T follicular helper cell (primary cell): ENCODE data around the gene PSTPIP1.

Source experiments
- DNase-seq: peaks from one replicate; pipeline ENCODE4 v3.0.0-alpha.2; 2020; ENCODE audit warnings: low read depth

Gene PSTPIP1

DNA sequence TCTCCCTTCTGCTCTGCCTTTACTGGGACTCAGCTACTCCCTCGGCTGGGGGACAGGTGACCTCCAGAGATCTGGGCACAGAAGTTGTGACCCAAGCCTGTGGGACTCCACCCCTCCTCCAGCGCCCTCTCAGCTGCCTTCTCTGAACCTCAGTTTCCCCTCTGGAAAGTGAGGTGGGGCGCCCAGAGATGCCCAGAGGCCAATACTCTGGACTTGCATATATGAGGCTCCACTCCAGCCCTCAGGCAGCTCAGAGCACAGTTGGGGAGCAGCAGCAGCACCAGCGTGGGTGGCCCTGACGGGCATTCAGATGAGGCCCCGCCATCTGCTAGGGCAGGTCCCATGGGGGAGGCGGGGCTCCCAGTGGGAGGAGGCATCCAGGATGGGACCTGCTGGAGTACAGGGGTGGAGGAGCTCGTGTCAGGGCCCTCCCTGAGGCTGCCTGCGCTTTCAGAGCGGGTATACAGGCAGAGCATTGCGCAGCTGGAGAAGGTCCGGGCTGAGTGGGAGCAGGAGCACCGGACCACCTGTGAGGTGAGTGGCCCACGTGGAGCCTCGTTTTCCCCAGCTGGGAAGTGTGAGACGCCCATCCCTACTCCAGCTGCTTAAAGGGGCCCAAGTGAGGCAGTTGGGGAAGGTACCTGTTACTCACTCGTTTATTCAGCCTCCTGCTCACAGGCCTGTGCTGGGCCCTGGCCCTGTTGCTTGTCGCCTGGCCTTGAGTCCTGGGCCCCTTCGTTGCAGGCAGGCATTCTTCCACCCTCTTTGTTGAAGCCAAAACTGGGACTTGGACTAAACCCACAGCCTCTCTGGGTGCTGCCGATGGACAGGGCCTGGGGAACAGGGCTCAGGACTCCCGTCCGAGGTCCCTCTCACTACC, 35.4 kb downstream of the PSTPIP1 start:
- DNase-seq = no peak

DNA sequence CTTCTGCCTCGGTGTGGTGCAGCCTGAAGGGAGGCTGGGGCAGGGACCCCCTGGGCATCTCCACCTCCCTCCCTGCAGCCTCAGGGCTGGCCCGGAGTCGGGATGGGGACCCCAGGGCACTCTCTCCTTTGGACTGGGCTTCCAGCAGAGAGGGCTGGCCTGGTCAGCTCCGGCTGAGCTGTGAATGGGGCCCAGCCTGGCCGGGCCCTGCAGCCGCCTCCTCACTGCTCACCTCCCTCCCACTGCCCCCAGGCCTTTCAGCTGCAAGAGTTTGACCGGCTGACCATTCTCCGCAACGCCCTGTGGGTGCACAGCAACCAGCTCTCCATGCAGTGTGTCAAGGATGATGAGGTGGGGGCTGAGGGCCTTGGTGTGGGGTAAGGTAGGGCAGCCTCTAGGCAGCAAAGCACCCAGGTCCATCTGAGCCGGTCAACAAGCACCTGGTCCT, 36.0 kb downstream of the PSTPIP1 start:
- no peak for DNase-seq

DNA sequence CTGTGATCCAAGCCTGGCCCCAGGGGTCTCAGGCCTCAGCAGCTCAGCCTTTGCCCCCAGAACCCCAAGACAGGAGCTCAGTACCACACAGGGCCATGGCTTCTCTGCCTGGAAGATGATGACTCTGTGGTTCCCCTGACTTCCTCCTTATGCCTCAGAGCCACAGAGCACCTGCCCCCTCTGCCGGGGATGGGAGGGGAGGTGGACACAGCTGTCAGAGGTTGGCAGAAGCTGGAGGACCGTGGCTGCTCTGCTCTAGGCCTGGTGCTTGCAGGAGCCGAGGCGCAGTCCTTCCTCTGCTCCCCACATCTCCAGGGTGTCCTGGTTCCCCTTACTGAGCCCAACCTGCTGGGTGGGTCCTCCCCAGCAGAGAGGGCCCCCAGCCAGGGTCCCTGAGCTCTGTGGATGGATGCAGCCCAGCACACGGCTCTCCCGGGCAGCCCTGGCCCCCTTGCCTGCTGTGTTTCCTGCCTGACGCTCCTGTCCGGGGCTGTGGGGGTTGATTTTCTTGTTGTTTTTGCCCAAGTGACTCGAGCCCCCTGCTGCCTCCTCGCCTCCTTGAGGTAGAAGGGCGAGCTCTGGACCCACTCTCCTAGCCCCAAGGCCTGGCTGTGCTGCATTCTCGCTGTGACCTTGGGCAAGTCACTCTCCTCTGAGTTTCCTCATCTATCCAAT, 36.6 kb downstream of the PSTPIP1 start:
- DNase-seq = no peak

DNA sequence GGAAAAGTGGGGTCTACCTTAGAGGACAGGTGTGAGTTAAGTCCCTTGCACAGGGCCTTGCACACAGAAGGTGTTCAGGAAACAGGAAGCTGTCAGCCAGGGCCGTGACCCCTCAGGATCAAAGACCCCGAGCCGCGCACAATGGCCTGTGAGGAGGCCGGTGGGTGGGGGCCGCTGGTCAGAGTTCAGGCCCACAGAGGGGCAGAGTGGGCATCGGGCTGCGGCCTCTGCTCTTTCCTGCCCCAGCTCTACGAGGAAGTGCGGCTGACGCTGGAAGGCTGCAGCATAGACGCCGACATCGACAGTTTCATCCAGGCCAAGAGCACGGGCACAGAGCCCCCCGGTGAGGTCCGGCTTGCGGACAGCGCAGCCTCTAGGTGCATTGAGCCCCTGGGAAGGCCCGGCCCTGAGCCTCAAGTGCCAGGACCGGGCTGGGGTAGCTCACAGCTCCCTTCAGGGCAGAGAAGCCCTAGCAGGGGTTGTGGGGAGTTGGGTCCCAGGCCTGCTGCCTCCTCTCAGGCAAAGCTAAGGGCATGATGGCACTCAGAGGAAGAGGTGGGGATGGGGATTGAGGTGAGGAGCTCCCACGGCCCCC, 37.2 kb downstream of the PSTPIP1 start:
- no peak for DNase-seq

DNA sequence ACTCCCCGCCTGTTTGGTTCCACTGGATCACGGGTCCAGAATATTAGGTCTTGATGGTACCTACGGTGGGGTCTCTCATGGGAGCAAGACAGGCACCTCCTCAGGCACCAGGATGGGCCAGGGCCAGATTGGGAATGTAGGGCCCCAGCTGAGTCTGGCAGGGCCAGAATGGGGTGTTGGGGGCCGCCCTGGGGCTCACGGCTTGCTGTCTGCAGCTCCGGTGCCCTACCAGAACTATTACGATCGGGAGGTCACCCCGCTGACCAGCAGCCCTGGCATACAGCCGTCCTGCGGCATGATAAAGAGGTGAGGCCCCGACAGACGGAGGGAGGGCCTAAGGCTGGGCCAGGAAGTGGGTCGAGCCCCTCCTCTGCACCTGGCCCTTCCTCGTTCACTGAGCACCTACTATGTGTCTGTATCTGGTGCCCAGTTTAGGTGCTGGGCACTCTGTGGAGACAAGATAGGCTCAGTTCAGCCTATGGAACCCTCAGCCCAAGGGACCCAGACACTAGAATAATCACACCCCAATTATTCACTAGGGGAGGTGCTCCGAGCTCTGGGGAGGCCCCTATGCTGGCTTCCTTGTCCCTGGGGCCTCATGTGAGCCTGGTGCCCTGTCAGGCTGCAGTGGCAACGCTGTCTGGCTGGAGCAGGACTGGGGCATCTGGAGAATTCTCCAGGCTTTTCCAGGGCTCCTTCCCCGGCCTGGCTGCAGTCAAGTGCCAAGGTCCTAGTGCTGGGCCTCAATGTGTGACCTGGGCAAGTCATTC, 37.9 kb downstream of the PSTPIP1 start:
- DNase-seq = no peak

DNA sequence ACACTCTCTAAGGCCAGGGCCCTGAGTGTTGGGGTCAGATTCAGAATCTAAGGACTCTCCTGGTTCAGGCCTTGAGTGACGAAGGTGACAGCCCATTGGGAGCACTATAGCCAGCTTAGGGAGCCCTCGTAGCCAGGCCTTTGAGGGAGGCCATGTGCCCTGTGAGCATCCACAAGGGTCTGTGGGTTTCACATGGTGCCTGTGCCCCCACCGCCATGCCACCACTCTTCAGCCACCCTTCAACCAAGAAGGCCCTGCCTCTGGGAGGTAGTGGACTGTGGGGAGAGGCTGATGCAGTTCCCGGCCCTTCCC, 38.4 kb downstream of the PSTPIP1 start:
- no peak for DNase-seq

DNA sequence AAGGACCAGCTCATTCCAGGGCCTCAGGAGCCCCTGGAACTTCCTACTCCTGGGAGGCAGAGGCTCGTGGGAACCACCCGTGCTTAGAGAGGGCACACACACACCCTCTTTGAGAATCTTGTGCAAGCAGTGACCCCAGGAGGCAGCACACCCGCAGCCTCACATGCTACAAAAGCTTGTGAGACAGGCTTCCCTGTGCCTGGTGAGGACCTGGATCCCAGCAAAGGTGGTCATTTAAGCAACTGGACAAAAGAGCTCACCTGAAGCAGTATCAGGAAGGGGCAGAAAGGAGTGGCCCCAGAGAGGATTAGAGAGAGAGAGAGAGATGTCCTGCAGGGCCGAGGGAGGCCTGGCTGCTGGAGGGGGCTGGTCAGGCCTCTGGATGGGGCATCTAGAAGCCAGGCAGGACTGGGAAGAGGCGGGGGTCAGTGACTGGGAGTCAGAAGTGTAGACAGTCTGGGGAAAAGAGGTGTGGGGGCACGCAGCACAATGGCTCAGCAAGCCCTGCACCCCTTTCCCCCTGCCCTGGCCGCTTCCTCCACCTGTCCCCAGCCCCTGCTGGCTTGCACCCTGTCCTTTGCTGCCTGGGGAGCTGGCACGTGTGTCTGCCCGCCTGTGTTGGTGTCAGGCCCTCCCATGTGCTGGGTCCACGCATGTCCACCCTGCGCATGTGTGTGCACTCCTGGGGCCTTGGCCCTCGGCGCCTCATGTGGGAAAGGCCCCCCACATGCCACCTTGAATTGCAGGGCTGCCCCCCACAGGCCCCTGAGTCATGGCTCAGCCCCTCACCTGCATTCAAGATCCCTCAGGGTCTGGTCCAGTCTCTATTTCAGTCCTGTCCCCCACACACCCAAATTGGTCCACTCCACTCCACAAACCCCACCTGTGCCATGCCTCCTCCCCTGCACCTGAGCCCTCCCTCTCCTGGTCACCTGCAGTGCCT, 39.1 kb downstream of the PSTPIP1 start:
- no peak for DNase-seq

DNA sequence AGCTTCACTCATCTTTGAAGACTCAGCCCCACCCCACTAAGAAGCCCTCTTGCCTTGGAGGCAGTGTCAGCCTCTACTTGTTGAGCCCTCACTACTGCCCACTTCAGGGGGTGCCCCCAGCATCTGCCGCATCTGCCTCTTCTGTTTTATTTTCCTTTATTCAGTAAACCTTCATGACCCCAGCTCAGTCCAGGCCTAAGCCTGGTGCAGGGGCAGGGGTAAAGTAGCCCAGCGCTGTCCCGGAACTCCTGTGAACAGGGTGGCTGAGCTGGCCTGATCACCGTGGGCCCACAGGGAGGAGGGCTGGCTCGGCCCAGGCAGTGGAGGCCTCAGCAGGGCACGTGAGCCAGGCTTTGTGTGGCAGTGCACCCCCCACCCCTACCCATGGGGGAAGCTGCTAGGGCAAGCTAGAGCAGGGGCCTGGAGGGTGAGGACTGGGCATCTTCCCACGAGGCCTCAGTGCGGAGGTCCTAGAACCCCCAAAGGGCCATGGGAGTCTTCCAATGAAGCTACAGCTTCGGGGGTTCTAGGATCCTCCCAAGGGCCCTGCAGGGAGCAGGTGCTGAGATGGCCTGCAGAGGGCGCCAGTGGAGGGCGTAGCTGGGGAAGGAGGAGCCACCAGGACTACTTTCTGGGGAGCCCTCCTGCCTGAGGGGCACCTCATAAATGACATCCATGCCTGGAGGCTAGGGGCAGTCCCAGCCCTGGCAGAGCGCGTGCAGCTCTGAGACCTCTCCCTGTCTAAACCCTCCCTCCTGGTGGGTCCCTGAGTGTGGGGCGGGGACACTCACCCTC, 40.0 kb downstream of the PSTPIP1 start:
- no peak for DNase-seq

DNA sequence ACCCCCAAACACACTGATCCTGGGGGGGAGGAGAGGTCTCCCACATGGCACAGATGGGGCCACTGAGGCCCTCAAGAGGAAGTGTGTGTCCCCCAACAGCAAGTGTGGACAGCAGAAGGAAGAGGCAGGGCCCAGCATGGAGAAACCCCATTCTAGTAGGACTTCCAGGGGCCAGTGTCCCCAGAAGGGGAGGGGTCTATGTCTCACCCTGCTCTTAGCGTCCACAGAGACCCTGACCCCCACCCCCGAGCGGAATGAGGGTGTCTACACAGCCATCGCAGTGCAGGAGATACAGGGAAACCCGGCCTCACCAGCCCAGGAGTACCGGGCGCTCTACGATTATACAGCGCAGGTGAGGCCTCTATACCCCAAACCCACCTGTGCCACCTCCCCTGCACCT, 40.7 kb downstream of the PSTPIP1 start:
- DNase-seq = no peak

DNA sequence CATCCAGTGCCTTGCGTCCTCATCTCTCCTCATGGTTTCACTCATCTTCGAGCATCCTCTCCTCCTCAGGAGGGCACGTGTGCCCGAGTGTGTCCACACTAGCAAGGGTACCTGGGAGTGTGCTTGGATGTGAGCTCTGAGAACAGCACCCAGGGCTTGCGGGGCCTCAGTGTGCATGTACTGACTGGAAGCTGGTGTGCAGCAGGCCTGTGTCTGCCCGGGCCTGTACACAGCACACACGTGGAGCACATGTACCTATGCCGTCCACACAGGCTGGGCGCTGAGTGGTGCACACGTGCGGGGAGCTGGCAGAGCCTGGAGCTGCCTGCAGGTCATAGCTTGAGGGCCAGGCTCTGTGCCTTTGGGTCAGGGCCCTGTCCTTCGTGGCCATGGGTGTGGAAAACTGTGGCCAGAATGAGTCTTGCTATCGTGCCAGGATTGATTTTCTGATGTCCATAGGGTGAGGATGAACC, 41.1 kb downstream of the PSTPIP1 start:
- no peak for DNase-seq

DNA sequence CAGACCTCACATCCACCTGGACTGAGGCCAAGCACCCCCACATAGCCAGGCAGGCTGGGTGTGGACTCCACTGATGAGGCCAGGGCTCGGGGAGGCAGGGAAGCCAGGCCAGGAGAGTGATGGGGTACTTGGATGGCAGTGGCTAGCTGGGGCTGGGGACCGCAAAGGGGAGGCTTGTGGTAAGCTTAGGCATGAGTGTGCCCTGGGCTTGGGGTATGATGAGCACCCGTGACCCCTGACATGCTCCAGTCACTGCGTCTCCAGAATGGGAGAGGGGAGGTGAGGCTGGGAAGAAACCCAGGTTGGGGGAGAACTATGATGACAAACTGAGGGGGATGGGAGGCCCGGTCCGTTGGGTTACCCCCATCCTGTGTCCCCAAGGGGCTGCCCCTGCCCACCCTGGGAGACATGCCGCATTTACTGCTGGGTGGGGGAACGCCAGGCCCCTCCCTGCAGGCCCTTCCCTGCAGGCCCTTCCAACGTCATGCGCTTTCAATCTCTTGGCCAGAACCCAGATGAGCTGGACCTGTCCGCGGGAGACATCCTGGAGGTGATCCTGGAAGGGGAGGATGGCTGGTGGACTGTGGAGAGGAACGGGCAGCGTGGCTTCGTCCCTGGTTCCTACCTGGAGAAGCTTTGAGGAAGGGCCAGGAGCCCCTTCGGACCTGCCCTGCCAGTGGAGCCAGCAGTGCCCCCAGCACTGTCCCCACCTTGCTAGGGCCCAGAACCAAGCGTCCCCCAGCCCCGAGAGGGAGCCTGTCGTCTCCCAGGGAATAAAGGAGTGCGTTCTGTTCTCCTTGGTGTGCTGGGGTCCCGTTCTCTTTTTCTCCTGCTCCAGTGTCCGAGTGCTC, 41.8 kb downstream of the PSTPIP1 start:
- no peak for DNase-seq

DNA sequence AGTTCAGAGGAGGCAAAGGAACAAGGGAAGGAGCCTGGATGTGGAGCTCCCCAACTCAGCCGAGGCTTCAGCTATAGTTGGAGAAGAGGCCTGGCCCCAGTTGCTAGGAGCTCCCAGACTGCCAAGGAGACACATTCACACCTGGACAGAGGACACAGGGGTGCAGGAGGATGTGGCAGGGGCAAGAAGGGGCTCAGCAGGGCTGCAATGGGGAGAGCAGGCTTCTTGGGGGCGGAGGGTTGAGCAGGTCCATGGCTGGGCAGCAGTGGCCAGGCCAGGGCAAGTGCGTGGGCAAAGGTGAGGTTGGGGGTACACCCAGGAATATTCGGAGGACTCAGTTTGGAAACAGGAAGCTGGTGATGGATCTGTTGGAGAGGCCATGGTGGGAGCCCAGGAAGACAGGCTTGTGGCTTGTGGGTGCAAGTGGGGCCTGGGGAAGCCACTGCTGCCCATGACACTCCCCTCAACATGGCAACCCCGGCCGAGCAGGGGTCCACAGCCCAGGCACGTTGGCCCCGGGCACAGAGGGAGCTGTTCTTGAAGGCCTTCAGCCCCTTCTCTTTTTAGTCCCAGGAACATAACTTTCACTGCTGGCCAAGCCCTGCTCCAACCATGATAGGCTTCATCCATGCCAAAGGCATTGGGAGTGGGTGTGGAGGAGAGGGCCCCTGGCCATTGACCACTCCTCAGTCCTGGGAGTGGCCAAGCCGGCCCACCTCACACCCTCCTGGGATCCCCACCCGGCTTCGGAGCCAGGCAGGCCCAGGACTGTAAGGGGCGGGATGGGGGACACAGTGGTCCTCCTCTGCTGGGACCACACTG, 42.7 kb downstream of the PSTPIP1 start:
- no peak for DNase-seq

DNA sequence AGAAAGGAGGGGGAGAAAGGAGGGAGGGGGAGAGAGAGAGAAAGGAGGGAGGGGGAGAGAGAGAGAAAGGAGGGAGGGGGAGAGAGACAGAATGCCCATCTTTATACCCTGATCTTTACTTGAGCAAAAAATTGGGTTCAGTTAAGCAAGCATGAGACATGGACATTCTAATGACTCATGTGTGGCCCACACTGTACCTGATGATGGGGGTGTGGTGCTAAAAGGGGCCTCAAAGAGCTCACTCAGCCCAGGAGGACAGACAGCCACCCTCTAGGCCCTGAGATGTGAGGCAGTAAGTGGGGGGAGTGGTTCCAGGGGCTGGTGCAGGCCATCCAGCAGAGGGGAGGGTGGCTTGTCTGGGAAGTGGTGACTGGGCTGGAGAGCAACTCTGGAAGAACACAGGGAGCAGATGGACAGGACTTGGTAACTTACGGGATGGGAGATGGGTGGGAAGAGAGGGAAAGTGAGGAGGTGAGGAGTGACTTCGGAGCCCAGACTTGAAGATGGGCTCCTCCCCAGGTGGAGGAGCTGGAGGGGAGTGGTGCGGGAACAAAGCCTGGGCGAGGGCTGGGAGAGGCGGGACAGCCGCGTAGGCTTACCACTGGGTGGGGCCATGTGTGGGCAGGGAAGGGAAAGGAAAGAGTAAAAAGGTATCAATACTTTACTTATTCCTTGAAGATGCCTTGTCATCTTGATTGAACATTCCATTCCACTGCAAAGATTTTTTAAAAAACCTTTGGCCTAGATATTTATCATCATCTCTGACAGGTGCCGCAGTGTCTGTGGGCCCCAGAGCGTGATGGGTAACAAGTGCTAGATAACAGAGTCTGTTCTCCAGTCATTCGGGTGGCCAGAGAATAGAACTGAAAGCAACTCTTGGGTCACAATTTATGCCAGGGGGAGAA, 43.6 kb downstream of the PSTPIP1 start:
- no peak for DNase-seq

DNA sequence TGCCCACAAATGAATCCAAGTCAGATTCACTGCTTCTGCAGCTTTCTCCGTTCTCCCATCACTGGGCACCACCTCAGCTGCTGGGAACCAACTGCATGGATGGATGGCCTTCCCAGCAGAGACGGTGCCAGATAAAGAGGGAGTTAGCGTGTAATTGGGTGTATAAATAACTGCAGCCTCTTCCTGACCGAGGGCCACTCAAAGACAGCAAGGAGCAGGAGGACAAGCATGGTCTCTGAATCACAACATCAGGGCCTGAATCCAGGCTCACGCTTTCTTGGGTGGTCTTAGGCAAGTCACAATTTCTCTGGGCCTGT, 44.2 kb downstream of the PSTPIP1 start:
- DNase-seq = no peak

DNA sequence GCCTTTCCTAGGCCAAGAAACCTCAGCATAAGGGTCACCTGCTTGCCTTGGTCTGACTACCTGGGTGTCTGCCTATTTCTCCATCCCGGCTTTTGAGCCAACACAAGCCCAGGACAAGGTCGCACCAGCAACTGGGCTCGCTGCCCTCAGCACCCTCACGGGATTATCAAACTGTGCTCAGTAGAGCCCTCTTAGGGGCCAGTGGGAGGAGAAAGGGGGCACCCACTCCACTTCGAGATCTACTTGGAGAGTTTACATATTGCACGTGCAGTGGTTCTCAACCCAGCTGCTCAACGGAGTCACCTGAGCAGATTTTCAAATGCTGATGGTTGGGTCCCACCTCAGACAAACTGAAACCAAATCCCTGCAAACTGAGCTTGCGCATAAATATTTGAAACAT, 44.9 kb downstream of the PSTPIP1 start:
- DNase-seq = no peak

DNA sequence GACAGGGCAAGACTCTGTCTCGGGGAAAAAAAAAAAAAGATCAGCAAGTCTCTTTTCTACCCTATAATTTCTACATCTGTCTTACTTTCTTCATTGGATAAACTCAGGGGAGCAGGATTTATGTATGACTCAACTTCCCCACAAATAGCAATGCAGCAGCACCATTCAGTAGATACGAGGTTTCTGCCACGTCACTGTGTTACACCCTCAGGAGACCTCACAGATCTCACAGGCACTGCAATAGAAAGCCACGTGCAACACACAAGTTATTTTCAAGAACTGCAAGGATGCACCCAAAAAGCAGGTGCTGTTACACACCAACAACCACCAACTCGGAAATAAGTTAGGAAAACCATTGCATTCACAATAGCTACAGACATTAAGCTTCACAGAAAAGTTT, 45.7 kb downstream of the PSTPIP1 start:
- no peak for DNase-seq

DNA sequence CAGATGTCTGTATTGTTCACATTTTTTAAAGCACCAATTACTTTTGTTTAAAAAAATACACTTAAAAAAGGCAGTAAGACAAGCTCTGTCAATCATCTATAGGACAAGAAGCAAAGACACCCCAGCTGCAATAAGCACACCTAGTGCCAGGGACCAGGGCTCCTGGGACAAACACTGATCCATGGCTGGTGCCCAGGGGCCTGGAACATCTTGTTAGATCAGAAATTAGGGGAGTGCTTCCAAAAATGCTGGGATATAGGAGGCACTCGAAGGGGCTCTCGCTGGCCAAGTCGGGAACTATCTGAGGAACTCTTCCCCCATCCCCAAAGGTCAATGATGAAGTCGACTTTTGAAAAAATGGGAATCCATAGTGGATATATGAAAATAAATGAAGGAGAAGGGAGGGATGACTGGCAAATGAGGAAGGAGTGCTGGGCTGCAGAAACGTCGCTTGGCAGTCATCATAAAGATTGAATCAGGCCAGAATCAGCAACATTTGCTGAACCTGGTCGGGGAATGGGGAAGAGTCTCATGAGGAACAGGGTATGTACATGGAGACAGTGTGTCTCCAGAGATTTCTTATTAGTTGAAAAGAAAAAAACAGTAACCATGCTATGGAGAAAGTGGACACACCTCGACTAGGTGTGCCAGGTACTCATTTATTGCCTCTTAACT, 47.5 kb downstream of the PSTPIP1 start:
- no peak for DNase-seq
